Progenitor cell of endocrine pancreas (in vitro differentiated cells): ENCODE measurements around the gene APOBEC3H. TPM values are rescaled to one million over a fixed set of nuclear protein-coding genes. Genes with fewer than 3 reads are reported as not detected.
A peak's percentile ranks its signal among the peaks of the same experiment; 100 is the strongest.

Experiments used
- DNase-seq: peaks from one replicate; pipeline ENCODE4 v3.0.0; 2021; ENCODE audit warnings: low spot score; ENCODE audit not compliant: unreplicated experiment
- H3K27ac Mint-ChIP-seq: 2 replicates; pipeline ENCODE4 v1.8.0; 2021; ENCODE audit warnings: mild to moderate bottlenecking, moderate library complexity, mixed read lengths
- H3K27me3 Mint-ChIP-seq: 2 replicates; pipeline ENCODE4 v1.8.0; 2021; ENCODE audit warnings: mixed read lengths
- H3K36me3 Mint-ChIP-seq: 2 replicates; pipeline ENCODE4 v1.8.0; 2022; ENCODE audit warnings: mixed read lengths; ENCODE audit not compliant: insufficient read depth
- H3K4me1 Mint-ChIP-seq: 2 replicates; pipeline ENCODE4 v1.8.0; 2021; ENCODE audit warnings: low read depth, mixed read lengths
- H3K4me3 Mint-ChIP-seq: 2 replicates; pipeline ENCODE4 v1.8.0; 2021; ENCODE audit warnings: low read depth, mild to moderate bottlenecking, moderate library complexity, mixed read lengths
- H3K9me3 Mint-ChIP-seq: 2 replicates; pipeline ENCODE4 v1.8.0; 2021; ENCODE audit warnings: low read depth, mixed read lengths
- CTCF ChIP-seq: fragments of 200-600 bp; sonication (generic); IDR thresholded peaks from one replicate; pipeline ENCODE4 v1.5.0; 2021; ENCODE audit warnings: antibody characterized with exemption, mild to moderate bottlenecking; ENCODE audit not compliant: unreplicated experiment
- total RNA-seq: library from RNA; stranded (reverse); gene quantifications from 2 replicates; pipeline ENCODE4 v1.2.1, GENCODE V29; 2021

Gene APOBEC3H
- total RNA-seq, 1 donor from 2014 or later, result not detected

GRCh38 chr22:39146256-39147101 lies 49.4 kb downstream of the APOBEC3H start:
- peak overlapping the region; percentile 97 for H3K27ac Mint-ChIP-seq
- TF ChIP-seq CTCF, result no peak
- no peaks in the 10 kb centered on the region for H3K36me3 Mint-ChIP-seq
- peak overlapping the region; percentile 80 for H3K4me3 Mint-ChIP-seq
- DNase-seq, result no peak
- peaks cover 11% of the 10 kb centered on the region for H3K4me1 Mint-ChIP-seq
- no peaks in the 10 kb centered on the region for H3K9me3 Mint-ChIP-seq
- peaks cover 22% of the 10 kb centered on the region for H3K27me3 Mint-ChIP-seq

- Mint-ChIP-seq H3K36me3 (no peaks in the 10 kb centered on the region), H3K27ac (peak overlapping the region; percentile 54), H3K4me3 (no peak overlapping the region), H3K27me3 (peaks cover 22% of the 10 kb centered on the region), H3K9me3 (no peaks in the 10 kb centered on the region), H3K4me1 (peaks cover 11% of the 10 kb centered on the region)
- no peak for DNase-seq
- no peak for TF ChIP-seq CTCF
Observed at GRCh38 chr22:39147335-39148025, 50.4 kb downstream of the APOBEC3H start.

GRCh38 chr22:39148026-39148726 lies 51.1 kb downstream of the APOBEC3H start:
- H3K4me1 Mint-ChIP-seq, result peaks cover 11% of the 10 kb centered on the region
- H3K27ac Mint-ChIP-seq, result peak overlapping the region; percentile 54
- peaks cover 20% of the 10 kb centered on the region for H3K27me3 Mint-ChIP-seq
- no peaks in the 10 kb centered on the region for H3K9me3 Mint-ChIP-seq
- no peak overlapping the region for H3K4me3 Mint-ChIP-seq
- H3K36me3 Mint-ChIP-seq, result no peaks in the 10 kb centered on the region
- DNase-seq, result no peak
- no peak for TF ChIP-seq CTCF

- no peak for TF ChIP-seq CTCF
- Mint-ChIP-seq H3K36me3 (no peaks in the 10 kb centered on the region), H3K4me3 (no peak overlapping the region), H3K27ac (no peak overlapping the region), H3K27me3 (peaks cover 23% of the 10 kb centered on the region), H3K4me1 (peaks cover 15% of the 10 kb centered on the region), H3K9me3 (no peaks in the 10 kb centered on the region)
- no peak for DNase-seq
Observed at GRCh38 chr22:39148727-39149535, 51.9 kb downstream of the APOBEC3H start.
